Left ventricle myocardium inferior (tissue), 1 donor: ENCODE data around the gene RPS26. TPM values are rescaled to one million over a fixed set of nuclear protein-coding genes. Genes with fewer than 3 reads are reported as not detected.

Experiments used
- DNase-seq: peaks from one replicate; pipeline ENCODE4 v3.0.0-alpha.2; 2020
- H3K27ac ChIP-seq: fragments of 200-600 bp; replicated peaks from 2 replicates; pipeline ENCODE4 v1.8.0; 2021
- H3K27me3 ChIP-seq: fragments of 200-600 bp; 2 replicates; pipeline ENCODE4 v1.8.0; 2021; ENCODE audit warnings: low read depth
- H3K36me3 ChIP-seq: fragments of 200-600 bp; 2 replicates; pipeline ENCODE4 v1.8.0; 2021
- H3K4me1 ChIP-seq: fragments of 200-600 bp; 2 replicates; pipeline ENCODE4 v1.8.0; 2021
- H3K4me3 ChIP-seq: fragments of 200-600 bp; 2 replicates; pipeline ENCODE4 v1.8.0; 2021; ENCODE audit warnings: mild to moderate bottlenecking, moderate library complexity
- H3K9me3 ChIP-seq: fragments of 200-600 bp; replicated peaks from 2 replicates; pipeline ENCODE4 v1.8.0; 2021
- CTCF ChIP-seq: fragments of 200-600 bp; IDR thresholded peaks from 2 replicates; pipeline ENCODE4 v1.8.0; 2021; ENCODE audit warnings: antibody characterized with exemption, mild to moderate bottlenecking, borderline replicate concordance
- intact Hi-C: fragments of 100-400 bp; cut with micrococcal nuclease; formaldehyde crosslinking; loops from one replicate; pipeline ENCODE4 v1.11.0; 2022
- total RNA-seq: library from RNA; stranded (reverse); fragmentation: NEBNext Ultra II Directional; extraction: Animal tissue kit (Norgen Biotek cat#: 25700); gene quantifications from one replicate; pipeline ENCODE4 v1.2.1, GENCODE V29; 2021
- donor health status: DM: no; HTN: yes; CAD: no; lungs with severe emphysema.

The RPS26 gene
- total RNA-seq, 1 donor from 2014 or later, result 48.7 TPM

- DNase-seq, result peak; percentile 62
- H3K27me3 ChIP-seq, result no peaks in the 10 kb centered on the region
- H3K9me3 ChIP-seq, result no peaks in the 10 kb centered on the region
- intact Hi-C loops, result no loop called here
- peaks cover 27% of the 10 kb centered on the region for H3K36me3 ChIP-seq
- TF ChIP-seq CTCF, result no peak
- peak overlapping the region; percentile 98 for H3K4me3 ChIP-seq
- H3K27ac ChIP-seq, result peak overlapping the region; percentile 95
- H3K4me1 ChIP-seq, result peaks cover 12% of the 10 kb centered on the region
Observed at GRCh38 chr12:56007564-56008559, 33.9 kb upstream of the RPS26 start.

DNA sequence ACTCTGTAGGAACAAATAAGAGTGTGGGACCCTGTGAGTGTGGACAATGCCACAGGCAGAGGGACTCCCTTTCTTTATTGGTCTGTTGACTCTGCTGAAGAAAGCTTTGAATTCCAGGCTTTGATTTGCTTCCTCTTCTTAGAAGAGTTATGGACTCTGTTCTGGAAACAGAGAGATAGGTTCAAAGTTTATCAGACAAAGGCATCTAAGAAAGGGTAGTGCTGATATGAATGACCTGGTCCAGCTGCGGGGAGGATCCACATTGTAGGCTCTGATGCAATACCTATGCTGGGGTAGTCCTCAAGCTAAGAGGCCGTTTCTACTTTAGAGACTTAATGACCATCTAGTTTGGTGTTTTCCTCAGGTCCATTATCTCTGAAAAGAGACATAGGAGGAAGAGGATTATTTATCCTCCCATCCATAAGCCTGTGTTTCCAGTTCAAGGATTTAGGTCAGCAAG, 31.6 kb upstream of the RPS26 start:
- no peak for DNase-seq
- Histone ChIP-seq H3K36me3 (peaks cover 8% of the 10 kb centered on the region), H3K27me3 (no peaks in the 10 kb centered on the region), H3K27ac (no peak overlapping the region), H3K4me1 (peaks cover 12% of the 10 kb centered on the region), H3K9me3 (no peaks in the 10 kb centered on the region), H3K4me3 (no peak overlapping the region)
- no peak for TF ChIP-seq CTCF
- intact Hi-C loops, result no loop called here

- no peaks in the 10 kb centered on the region for H3K9me3 ChIP-seq
- intact Hi-C loops, result no loop called here
- H3K36me3 ChIP-seq, result peaks cover 8% of the 10 kb centered on the region
- TF ChIP-seq CTCF, result no peak
- no peak overlapping the region for H3K27ac ChIP-seq
- peaks cover 12% of the 10 kb centered on the region for H3K4me1 ChIP-seq
- no peaks in the 10 kb centered on the region for H3K27me3 ChIP-seq
- no peak overlapping the region for H3K4me3 ChIP-seq
- no peak for DNase-seq
Observed at GRCh38 chr12:56011509-56012090, 30.1 kb upstream of the RPS26 start.

- H3K4me1 ChIP-seq, result no peaks in the 10 kb centered on the region
- no peaks in the 10 kb centered on the region for H3K27me3 ChIP-seq
- peaks cover 11% of the 10 kb centered on the region for H3K36me3 ChIP-seq
- no peak for TF ChIP-seq CTCF
- intact Hi-C loops, result no loop called here
- no peak overlapping the region for H3K27ac ChIP-seq
- H3K9me3 ChIP-seq, result no peaks in the 10 kb centered on the region
- no peak for DNase-seq
- H3K4me3 ChIP-seq, result no peak overlapping the region
Observed at GRCh38 chr12:56013482-56013881, 28.2 kb upstream of the RPS26 start.

- DNase-seq, result no peak
- Histone ChIP-seq H3K4me1 (no peaks in the 10 kb centered on the region), H3K4me3 (no peak overlapping the region), H3K36me3 (peaks cover 18% of the 10 kb centered on the region), H3K27ac (no peak overlapping the region), H3K9me3 (no peaks in the 10 kb centered on the region), H3K27me3 (no peaks in the 10 kb centered on the region)
- TF ChIP-seq CTCF, result no peak
- intact Hi-C loops, result no loop called here
Observed at GRCh38 chr12:56014205-56014604, 27.5 kb upstream of the RPS26 start.
